Measurements from ENCODE around the gene PCSK6.
"Not testable (repeated sequence)": the region's sequence is repeated elsewhere in the genome, so short reads cannot be mapped to it uniquely, and the experiment has no call there.

The PCSK6 gene

GRCh38 chr15:101481917-101482525, 7.5 kb downstream of the PCSK6 start:
- DNase-seq (ENCODE audit: low spot score): no peak

- DNase-seq (ENCODE audit: low spot score): no peak
Observed at GRCh38 chr15:101481381-101481705, 8.2 kb downstream of the PCSK6 start.

GRCh38 chr15:101480613-101481380, 8.7 kb downstream of the PCSK6 start:
- no peak for DNase-seq (ENCODE audit: low spot score)

- DNase-seq (ENCODE audit: low spot score): no peak
Observed at GRCh38 chr15:101479851-101480612, 9.5 kb downstream of the PCSK6 start.

- no peak for DNase-seq (ENCODE audit: low spot score)
Observed at GRCh38 chr15:101479342-101479845, 10.1 kb downstream of the PCSK6 start.

- DNase-seq (ENCODE audit: low spot score): no peak
Observed at GRCh38 chr15:101478701-101479341, 10.7 kb downstream of the PCSK6 start.

GRCh38 chr15:101477851-101478362, 11.6 kb downstream of the PCSK6 start:
- no peak for DNase-seq (ENCODE audit: low spot score)

GRCh38 chr15:101476756-101477155, 12.8 kb downstream of the PCSK6 start:
- no peak for DNase-seq (ENCODE audit: low spot score)

- no peak for DNase-seq (ENCODE audit: low spot score)
Observed at GRCh38 chr15:101474983-101475382, 14.5 kb downstream of the PCSK6 start.

- DNase-seq (ENCODE audit: low spot score): no peak
Observed at GRCh38 chr15:101474233-101474632, 15.3 kb downstream of the PCSK6 start.

- no peak for DNase-seq (ENCODE audit: low spot score)
Observed at GRCh38 chr15:101472033-101472432, 17.5 kb downstream of the PCSK6 start.

GRCh38 chr15:101470548-101471239, 18.8 kb downstream of the PCSK6 start:
- DNase-seq (ENCODE audit: low spot score): no peak

- no peak for DNase-seq (ENCODE audit: low spot score)
Observed at GRCh38 chr15:101469520-101470288, 19.8 kb downstream of the PCSK6 start.

GRCh38 chr15:101466188-101466587, 23.3 kb downstream of the PCSK6 start:
- no peak for DNase-seq (ENCODE audit: low spot score)

GRCh38 chr15:101464999-101465669, 24.4 kb downstream of the PCSK6 start:
- no peak for DNase-seq (ENCODE audit: low spot score)

GRCh38 chr15:101464256-101464998, 25.1 kb downstream of the PCSK6 start:
- DNase-seq (ENCODE audit: low spot score): no peak

- not testable (repeated sequence) for DNase-seq (ENCODE audit: low spot score)
Observed at GRCh38 chr15:101463696-101464095, 25.8 kb downstream of the PCSK6 start.

- no peak for DNase-seq (ENCODE audit: low spot score)
Observed at GRCh38 chr15:101463270-101463669, 26.2 kb downstream of the PCSK6 start.

GRCh38 chr15:101461097-101461496, 28.4 kb downstream of the PCSK6 start:
- DNase-seq (ENCODE audit: low spot score): no peak

All from hepatic stellate cell (primary cell).